GM13976 (cell line): ENCODE measurements around the gene CCL17.

Experiments
- DNase-seq: peaks from one replicate; pipeline ENCODE4 v3.0.0; 2012; ENCODE audit warnings: low spot score
- in situ Hi-C: fragments of 300-500 bp; cut with MboI; formaldehyde crosslinking; loops from one replicate; pipeline ENCODE4 v1.12.0; 2022; ENCODE audit warnings: low sequenced_read_pairs, mixed read lengths, inconsistent platforms; ENCODE audit not compliant: unreplicated experiment
- TF ChIP-seq, protein P1 (sequence below): IDR thresholded peaks from 2 replicates; pipeline ENCODE4 v1.5.1; 2012; ENCODE audit warnings: borderline replicate concordance, mild to moderate bottlenecking; ENCODE audit not compliant: insufficient read depth; ENCODE audit errors: extremely low read depth, missing control alignments, control extremely low read depth

The CCL17 gene

DNA sequence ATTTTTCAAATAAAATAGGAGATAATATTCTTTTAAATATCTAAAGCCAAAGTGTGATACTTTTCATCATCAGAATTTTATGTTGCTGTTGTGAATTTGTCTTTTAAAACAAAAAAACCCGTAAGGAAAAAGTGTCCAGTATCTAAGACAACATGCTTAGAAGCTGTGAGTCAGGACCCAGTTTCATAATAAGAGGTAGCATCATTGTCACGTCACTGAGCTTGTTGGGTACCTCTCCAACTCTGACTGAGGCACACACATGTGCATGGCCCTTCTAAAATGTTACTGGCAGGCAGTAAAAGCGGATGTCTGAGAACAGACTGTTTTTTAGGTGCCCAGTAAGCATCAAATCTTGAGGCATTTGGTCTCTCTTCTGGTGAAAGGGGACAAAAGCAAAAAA, 40.1 kb downstream of the CCL17 start:
- no peak for DNase-seq
- in situ Hi-C loops = no loop called here
- TF ChIP-seq, protein P1, sequence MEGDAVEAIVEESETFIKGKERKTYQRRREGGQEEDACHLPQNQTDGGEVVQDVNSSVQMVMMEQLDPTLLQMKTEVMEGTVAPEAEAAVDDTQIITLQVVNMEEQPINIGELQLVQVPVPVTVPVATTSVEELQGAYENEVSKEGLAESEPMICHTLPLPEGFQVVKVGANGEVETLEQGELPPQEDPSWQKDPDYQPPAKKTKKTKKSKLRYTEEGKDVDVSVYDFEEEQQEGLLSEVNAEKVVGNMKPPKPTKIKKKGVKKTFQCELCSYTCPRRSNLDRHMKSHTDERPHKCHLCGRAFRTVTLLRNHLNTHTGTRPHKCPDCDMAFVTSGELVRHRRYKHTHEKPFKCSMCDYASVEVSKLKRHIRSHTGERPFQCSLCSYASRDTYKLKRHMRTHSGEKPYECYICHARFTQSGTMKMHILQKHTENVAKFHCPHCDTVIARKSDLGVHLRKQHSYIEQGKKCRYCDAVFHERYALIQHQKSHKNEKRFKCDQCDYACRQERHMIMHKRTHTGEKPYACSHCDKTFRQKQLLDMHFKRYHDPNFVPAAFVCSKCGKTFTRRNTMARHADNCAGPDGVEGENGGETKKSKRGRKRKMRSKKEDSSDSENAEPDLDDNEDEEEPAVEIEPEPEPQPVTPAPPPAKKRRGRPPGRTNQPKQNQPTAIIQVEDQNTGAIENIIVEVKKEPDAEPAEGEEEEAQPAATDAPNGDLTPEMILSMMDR = no peak

- DNase-seq = no peak
- in situ Hi-C loops = no loop called here
- TF ChIP-seq, protein P1 = no peak
Observed at GRCh38 chr16:57445510-57445909, 40.9 kb downstream of the CCL17 start.

DNA sequence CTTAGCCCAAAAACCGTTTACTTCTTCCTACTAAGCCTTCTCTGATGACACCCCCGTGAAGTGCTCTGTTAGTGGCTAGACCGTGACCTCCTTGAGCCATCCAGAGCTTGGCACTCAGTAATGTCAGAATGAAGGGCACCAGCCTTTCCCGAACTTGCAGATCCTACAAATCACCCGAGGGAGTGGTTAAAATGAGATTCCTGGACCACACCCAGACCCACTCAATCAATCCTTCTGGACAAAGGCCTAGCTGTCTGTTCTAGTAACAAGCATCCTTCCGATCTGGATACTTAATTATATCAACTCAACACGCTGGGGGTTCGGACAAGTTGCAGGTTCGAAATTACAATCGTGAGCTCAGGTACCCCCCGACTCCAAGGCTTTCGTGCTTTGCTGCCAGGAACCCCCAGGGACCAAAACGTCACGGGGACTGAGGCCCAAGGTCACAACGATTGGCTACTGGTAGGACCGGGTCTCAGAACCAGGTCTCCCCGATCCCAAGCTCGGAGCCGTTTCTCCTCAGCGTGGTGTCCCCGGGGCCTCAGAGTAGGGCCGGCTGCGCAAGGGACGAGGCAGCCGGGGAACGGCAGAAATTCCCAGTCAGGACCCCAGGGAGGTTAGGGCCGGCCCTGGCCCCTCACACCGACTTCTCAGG, 42.1 kb downstream of the CCL17 start:
- TF ChIP-seq, protein P1 = no peak
- in situ Hi-C loops = no loop called here
- peak; percentile 63 for DNase-seq

GRCh38 chr16:57447186-57447962, 42.8 kb downstream of the CCL17 start, which contains the start of the genes CIAPIN1 and COQ9:
Gene CIAPIN1, minus strand, starts transcription at chr16:57447385. Its CDS starts 6,457 bp downstream, at chr16:57440928.
Gene COQ9, plus strand, starts transcription at chr16:57447479. Its CDS starts 27 bp downstream, at chr16:57447506.
- in situ Hi-C loops = no loop called here
- TF ChIP-seq, protein P1 = no peak
- peak; percentile 98 for DNase-seq

DNA sequence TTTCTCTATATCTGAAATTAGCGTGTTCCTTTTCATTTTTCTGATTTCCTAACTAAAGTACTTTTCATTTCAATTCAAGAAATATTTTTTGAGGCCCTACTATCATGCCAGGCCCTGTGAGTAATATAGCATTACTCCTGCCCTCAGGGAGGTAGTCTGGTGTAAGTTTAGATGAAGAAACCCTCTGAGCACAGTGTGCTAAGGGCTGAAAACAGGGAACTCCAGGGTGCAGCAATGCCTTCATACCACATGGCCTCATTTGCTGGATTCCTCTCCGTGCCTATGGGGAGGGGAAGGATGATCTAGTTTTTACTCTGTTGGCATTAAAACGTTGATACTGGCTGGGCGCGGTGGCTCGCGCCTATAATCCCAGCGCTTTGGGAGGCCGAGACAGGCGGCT, 47.5 kb downstream of the CCL17 start:
- no peak for DNase-seq
- TF ChIP-seq, protein P1 = no peak
- in situ Hi-C loops = no loop called here

- in situ Hi-C loops = no loop called here
- TF ChIP-seq, protein P1 = peak; percentile 98
- peak; percentile 94 for DNase-seq
Observed at GRCh38 chr16:57462209-57462977, 57.8 kb downstream of the CCL17 start, which contains the start of gene POLR2C. Gene POLR2C, plus strand, starts transcription at chr16:57462679. Its CDS starts 46 bp downstream, at chr16:57462725.
